SK-N-SH (cell line): Measurements from ENCODE around the gene PDS5A. TPM values are rescaled to one million over a fixed set of nuclear protein-coding genes. Genes with fewer than 3 reads are reported as not detected.

Experiments used
- CTCF ChIA-PET: fragments of 300-600, 350-600 bp; formaldehyde crosslinking; extraction: SDS; loops from one replicate; lab custom pipeline; 2021; lab: Yijun Ruan, JAX
- POLR2A ChIA-PET: fragments of 350-600 bp; sonication (Branson Sonifier 250); formaldehyde crosslinking; extraction: SDS; loops from one replicate; lab custom pipeline; 2020; ENCODE audit warnings: antibody characterized with exemption, inconsistent platforms; lab: Yijun Ruan, JAX
- DNase-seq: peaks from one replicate; pipeline ENCODE4 v3.0.0; 2012
- H2AFZ ChIP-seq: fragments of 200-600 bp; sonication (generic); 2 replicates; pipeline ENCODE4 v1.8.1; 2016; ENCODE audit warnings: antibody characterized with exemption, mild to moderate bottlenecking, low read depth
- H3F3A ChIP-seq: fragments of 200-600 bp; sonication (generic); replicated peaks from 2 replicates; pipeline ENCODE3; 2016; ENCODE audit warnings: antibody characterized with exemption, mild to moderate bottlenecking; ENCODE audit not compliant: insufficient read depth
- H3K27ac ChIP-seq, 2 experiments: fragments of 200-500 bp in 1 of 2; fragments of 200-600 bp in 1 of 2; sonication (Bioruptor generic) in 1 of 2; sonication (generic), shearing (Covaris generic) in 1 of 2; 2 replicates each; pipeline versions ENCODE4 v1.5.1 to v1.6.1; 2014 to 2016; ENCODE audit warnings: low read depth in 2 of 2, inconsistent platforms in 1 of 2, low read length in 1 of 2, mild to moderate bottlenecking in 1 of 2, mixed read lengths in 1 of 2
- H3K27me3 ChIP-seq: fragments of 200-600 bp; sonication (generic), shearing (Covaris generic); 2 replicates; pipeline ENCODE4 v1.6.1; 2016; ENCODE audit warnings: mixed run types; ENCODE audit not compliant: insufficient read depth
- H3K36me3 ChIP-seq, 2 experiments: fragments of 200-500 bp in 1 of 2; fragments of 200-600 bp in 1 of 2; sonication (Bioruptor generic) in 1 of 2; sonication (generic) in 1 of 2; replicated peaks in 1 of 2; 2 replicates each; pipeline versions ENCODE3 to v1.5.1; 2014 to 2016; ENCODE audit warnings: low read length in 1 of 2, mild to moderate bottlenecking in 1 of 2; ENCODE audit not compliant: insufficient read depth in 2 of 2, control insufficient read depth in 1 of 2
- H3K4me1 ChIP-seq, 2 experiments: fragments of 200-500 bp in 1 of 2; fragments of 200-600 bp in 1 of 2; sonication (Bioruptor generic) in 1 of 2; sonication (generic), shearing (Covaris generic) in 1 of 2; 2 replicates each; pipeline versions ENCODE4 v1.5.1 to v1.6.1; 2014 to 2016; ENCODE audit warnings: low read depth in 1 of 2, low read length in 1 of 2, mixed run types in 1 of 2; ENCODE audit not compliant: insufficient read depth in 2 of 2, control insufficient read depth in 1 of 2
- H3K4me2 ChIP-seq: fragments of 200-600 bp; sonication (generic), shearing (Covaris generic); 2 replicates; pipeline ENCODE4 v1.6.1; 2017; ENCODE audit warnings: mixed run types
- H3K4me3 ChIP-seq, 2 experiments: fragments of 200-500 bp in 1 of 2; fragments of 200-600 bp in 1 of 2; sonication (Bioruptor generic) in 1 of 2; sonication (generic), shearing (Covaris generic) in 1 of 2; 2 replicates each; pipeline versions ENCODE4 v1.5.1 to v1.8.1; 2014 to 2016; ENCODE audit warnings: low read depth in 2 of 2, inconsistent platforms in 1 of 2, low read length in 1 of 2, mild to moderate bottlenecking in 1 of 2, mixed read lengths in 1 of 2, moderate library complexity in 1 of 2
- H3K79me2 ChIP-seq: fragments of 200-600 bp; sonication (generic); 2 replicates; pipeline ENCODE4 v1.8.1; 2017; ENCODE audit warnings: mild to moderate bottlenecking; ENCODE audit not compliant: insufficient read depth
- H3K9ac ChIP-seq: fragments of 200-600 bp; sonication (generic); 2 replicates; pipeline ENCODE4 v1.6.1; 2017; ENCODE audit warnings: mixed run types
- H3K9me2 ChIP-seq: fragments of 200-600 bp; sonication (generic); 2 replicates; pipeline ENCODE4 v1.6.1; 2017; ENCODE audit warnings: mixed run types
- H3K9me3 ChIP-seq: fragments of 200-600 bp; sonication (generic); 2 replicates; pipeline ENCODE4 v1.6.1; 2017; ENCODE audit warnings: mixed run types, mild to moderate bottlenecking, moderate library complexity
- H4K20me1 ChIP-seq: fragments of 200-600 bp; sonication (generic); 2 replicates; pipeline ENCODE4 v1.6.1; 2017; ENCODE audit warnings: mild to moderate bottlenecking, mixed run types; ENCODE audit not compliant: insufficient read depth
- ELF1 ChIP-seq: IDR thresholded peaks from 2 replicates; pipeline ENCODE4 v1.4.0; 2012
- FOSL2 ChIP-seq: IDR thresholded peaks from 2 replicates; pipeline ENCODE4 v1.4.0; 2012; ENCODE audit warnings: low read depth, mild to moderate bottlenecking, moderate library complexity, borderline replicate concordance
- FOXJ3 ChIP-seq: sonication (generic); formaldehyde crosslinking; IDR thresholded peaks from 2 replicates; pipeline ENCODE4 v1.5.1; 2020; ENCODE audit warnings: mild to moderate bottlenecking, missing genetic modification reagents
- FOXM1 ChIP-seq: IDR thresholded peaks from 2 replicates; pipeline ENCODE4 v1.4.0; 2012; ENCODE audit warnings: low read depth, mild to moderate bottlenecking
- GABPA ChIP-seq: IDR thresholded peaks from 2 replicates; pipeline ENCODE4 v1.4.0; 2012; ENCODE audit warnings: low read depth, mild to moderate bottlenecking
- IRF3 ChIP-seq: fragments of 150-350 bp; IDR thresholded peaks from 2 replicates; pipeline ENCODE4 v1.6.1; 2016; ENCODE audit warnings: mild to moderate bottlenecking, low read depth, low read length
- NRF1 ChIP-seq: IDR thresholded peaks from 2 replicates; pipeline ENCODE4 v1.6.1; 2012; ENCODE audit warnings: low read depth, mild to moderate bottlenecking, low read length
- POLR2AphosphoS5 ChIP-seq: IDR thresholded peaks from 2 replicates; pipeline ENCODE4 v1.6.1; 2012; ENCODE audit warnings: low read depth, low read length
- RFX5 ChIP-seq: IDR thresholded peaks from 2 replicates; pipeline ENCODE4 v1.6.1; 2012; ENCODE audit warnings: mild to moderate bottlenecking, improper control_type of control experiment, low read length
- RXRA ChIP-seq: IDR thresholded peaks from 2 replicates; pipeline ENCODE4 v1.4.0; 2012; ENCODE audit warnings: low read depth, mild to moderate bottlenecking, borderline replicate concordance
- SMC3 ChIP-seq: IDR thresholded peaks from 2 replicates; pipeline ENCODE4 v1.6.1; 2012; ENCODE audit warnings: low read depth, low read length, improper control_type of control experiment
- TEAD4 ChIP-seq: IDR thresholded peaks from 2 replicates; pipeline ENCODE4 v1.4.0; 2012; ENCODE audit warnings: mild to moderate bottlenecking, borderline replicate concordance; ENCODE audit not compliant: insufficient read depth
- YY1 ChIP-seq: IDR thresholded peaks from 2 replicates; pipeline ENCODE4 v1.4.0; 2012; ENCODE audit warnings: low read depth, mild to moderate bottlenecking
- WGBS: methylation state at CpG from one replicate; pipeline ENCODE4 v1.1.6; 2017; ENCODE audit warnings: low lambda C conversion rate; 5-methylcytosine and 5-hydroxymethylcytosine counted together
- polyA plus RNA-seq, 3 experiments: library from polyadenylated mRNA; depleted of rRNA; stranded (reverse); fragments of >200 nt; gene quantifications; 2 replicates each; pipeline ENCODE4 v1.2.3, GENCODE V29; 2012
- TF ChIP-seq, protein P1 (sequence below): IDR thresholded peaks from 2 replicates; pipeline ENCODE4 v1.4.0; 2012; ENCODE audit warnings: low read depth, borderline replicate concordance
- TF ChIP-seq, protein P2 (sequence below): IDR thresholded peaks from 2 replicates; pipeline ENCODE4 v1.4.0; 2012; ENCODE audit warnings: low read depth
- TF ChIP-seq, protein P3 (sequence below): IDR thresholded peaks from 2 replicates; pipeline ENCODE4; 2012
- TF ChIP-seq, protein P4 (sequence below): IDR thresholded peaks from 2 replicates; pipeline ENCODE4 v1.4.0; 2012; ENCODE audit warnings: low read depth, borderline replicate concordance
- TF ChIP-seq, protein P5 (sequence below): IDR thresholded peaks from 2 replicates; pipeline ENCODE4 v1.6.1; 2012; ENCODE audit warnings: mild to moderate bottlenecking, low read depth, low read length, moderate library complexity

The PDS5A gene
- polyA plus RNA-seq, 1 of the 3 experiments (the other 2 are of a cell fraction): 14.1 TPM

- H3K4me3 ChIP-seq: no peak overlapping the region
- no peaks in the 10 kb centered on the region for H3K27me3 ChIP-seq
- H3F3A ChIP-seq: peaks cover 13% of the 10 kb centered on the region
- peaks cover 5 to 7% of the 10 kb centered on the region in 2 experiments; a peak in 2 of 4 replicates for H3K4me1 ChIP-seq
- no peaks in the 10 kb centered on the region for H3K9me3 ChIP-seq
- peaks cover 100% of the 10 kb centered on the region for H3K79me2 ChIP-seq
- H2AFZ ChIP-seq: no peak overlapping the region
- ChIA-PET POLR2A (no interaction called here), CTCF (interaction anchor here (1.0 kb wide), 1 partner anchor 12 kb away, joined by 3 read pairs; no protein-coding TSS in a partner anchor)
- TF ChIP-seq TEAD4: no peak
- TF ChIP-seq GABPA: no peak
- no peak for TF ChIP-seq POLR2AphosphoS5
- no peak for TF ChIP-seq NRF1
- no peak for TF ChIP-seq SMC3
- TF ChIP-seq IRF3: no peak
- TF ChIP-seq YY1: no peak
- TF ChIP-seq, protein P1, sequence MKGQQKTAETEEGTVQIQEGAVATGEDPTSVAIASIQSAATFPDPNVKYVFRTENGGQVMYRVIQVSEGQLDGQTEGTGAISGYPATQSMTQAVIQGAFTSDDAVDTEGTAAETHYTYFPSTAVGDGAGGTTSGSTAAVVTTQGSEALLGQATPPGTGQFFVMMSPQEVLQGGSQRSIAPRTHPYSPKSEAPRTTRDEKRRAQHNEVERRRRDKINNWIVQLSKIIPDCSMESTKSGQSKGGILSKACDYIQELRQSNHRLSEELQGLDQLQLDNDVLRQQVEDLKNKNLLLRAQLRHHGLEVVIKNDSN: no peak
- TF ChIP-seq, protein P2, sequence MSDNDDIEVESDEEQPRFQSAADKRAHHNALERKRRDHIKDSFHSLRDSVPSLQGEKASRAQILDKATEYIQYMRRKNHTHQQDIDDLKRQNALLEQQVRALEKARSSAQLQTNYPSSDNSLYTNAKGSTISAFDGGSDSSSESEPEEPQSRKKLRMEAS: no peak
- TF ChIP-seq, protein P3, sequence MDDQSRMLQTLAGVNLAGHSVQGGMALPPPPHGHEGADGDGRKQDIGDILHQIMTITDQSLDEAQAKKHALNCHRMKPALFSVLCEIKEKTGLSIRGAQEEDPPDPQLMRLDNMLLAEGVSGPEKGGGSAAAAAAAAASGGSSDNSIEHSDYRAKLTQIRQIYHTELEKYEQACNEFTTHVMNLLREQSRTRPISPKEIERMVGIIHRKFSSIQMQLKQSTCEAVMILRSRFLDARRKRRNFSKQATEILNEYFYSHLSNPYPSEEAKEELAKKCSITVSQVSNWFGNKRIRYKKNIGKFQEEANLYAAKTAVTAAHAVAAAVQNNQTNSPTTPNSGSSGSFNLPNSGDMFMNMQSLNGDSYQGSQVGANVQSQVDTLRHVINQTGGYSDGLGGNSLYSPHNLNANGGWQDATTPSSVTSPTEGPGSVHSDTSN: no peak
- no peak for TF ChIP-seq FOXJ3 (CRISPR knock-in tag)
- TF ChIP-seq FOSL2: no peak
- TF ChIP-seq RXRA: no peak
- no peak for TF ChIP-seq ELF1
- TF ChIP-seq RFX5: no peak
- TF ChIP-seq, protein P4, sequence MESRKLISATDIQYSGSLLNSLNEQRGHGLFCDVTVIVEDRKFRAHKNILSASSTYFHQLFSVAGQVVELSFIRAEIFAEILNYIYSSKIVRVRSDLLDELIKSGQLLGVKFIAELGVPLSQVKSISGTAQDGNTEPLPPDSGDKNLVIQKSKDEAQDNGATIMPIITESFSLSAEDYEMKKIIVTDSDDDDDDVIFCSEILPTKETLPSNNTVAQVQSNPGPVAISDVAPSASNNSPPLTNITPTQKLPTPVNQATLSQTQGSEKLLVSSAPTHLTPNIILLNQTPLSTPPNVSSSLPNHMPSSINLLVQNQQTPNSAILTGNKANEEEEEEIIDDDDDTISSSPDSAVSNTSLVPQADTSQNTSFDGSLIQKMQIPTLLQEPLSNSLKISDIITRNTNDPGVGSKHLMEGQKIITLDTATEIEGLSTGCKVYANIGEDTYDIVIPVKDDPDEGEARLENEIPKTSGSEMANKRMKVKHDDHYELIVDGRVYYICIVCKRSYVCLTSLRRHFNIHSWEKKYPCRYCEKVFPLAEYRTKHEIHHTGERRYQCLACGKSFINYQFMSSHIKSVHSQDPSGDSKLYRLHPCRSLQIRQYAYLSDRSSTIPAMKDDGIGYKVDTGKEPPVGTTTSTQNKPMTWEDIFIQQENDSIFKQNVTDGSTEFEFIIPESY: no peak
- TF ChIP-seq, protein P5, sequence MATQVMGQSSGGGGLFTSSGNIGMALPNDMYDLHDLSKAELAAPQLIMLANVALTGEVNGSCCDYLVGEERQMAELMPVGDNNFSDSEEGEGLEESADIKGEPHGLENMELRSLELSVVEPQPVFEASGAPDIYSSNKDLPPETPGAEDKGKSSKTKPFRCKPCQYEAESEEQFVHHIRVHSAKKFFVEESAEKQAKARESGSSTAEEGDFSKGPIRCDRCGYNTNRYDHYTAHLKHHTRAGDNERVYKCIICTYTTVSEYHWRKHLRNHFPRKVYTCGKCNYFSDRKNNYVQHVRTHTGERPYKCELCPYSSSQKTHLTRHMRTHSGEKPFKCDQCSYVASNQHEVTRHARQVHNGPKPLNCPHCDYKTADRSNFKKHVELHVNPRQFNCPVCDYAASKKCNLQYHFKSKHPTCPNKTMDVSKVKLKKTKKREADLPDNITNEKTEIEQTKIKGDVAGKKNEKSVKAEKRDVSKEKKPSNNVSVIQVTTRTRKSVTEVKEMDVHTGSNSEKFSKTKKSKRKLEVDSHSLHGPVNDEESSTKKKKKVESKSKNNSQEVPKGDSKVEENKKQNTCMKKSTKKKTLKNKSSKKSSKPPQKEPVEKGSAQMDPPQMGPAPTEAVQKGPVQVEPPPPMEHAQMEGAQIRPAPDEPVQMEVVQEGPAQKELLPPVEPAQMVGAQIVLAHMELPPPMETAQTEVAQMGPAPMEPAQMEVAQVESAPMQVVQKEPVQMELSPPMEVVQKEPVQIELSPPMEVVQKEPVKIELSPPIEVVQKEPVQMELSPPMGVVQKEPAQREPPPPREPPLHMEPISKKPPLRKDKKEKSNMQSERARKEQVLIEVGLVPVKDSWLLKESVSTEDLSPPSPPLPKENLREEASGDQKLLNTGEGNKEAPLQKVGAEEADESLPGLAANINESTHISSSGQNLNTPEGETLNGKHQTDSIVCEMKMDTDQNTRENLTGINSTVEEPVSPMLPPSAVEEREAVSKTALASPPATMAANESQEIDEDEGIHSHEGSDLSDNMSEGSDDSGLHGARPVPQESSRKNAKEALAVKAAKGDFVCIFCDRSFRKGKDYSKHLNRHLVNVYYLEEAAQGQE: no peak
- no peak for TF ChIP-seq FOXM1
- H3K36me3 ChIP-seq: peaks cover 0 to 11% of the 10 kb centered on the region in 2 experiments
- 96% methylated on average over 2 of the region's 2 CpGs for WGBS
- H3K9me2 ChIP-seq: no peaks in the 10 kb centered on the region
- no peak for DNase-seq
- H4K20me1 ChIP-seq: peaks cover 74% of the 10 kb centered on the region
- no peak overlapping the region for H3K27ac ChIP-seq
- H3K4me2 ChIP-seq: no peak overlapping the region
- no peak overlapping the region for H3K9ac ChIP-seq
These were observed 36.0 kb downstream of the PDS5A start for GRCh38 chr4:39941682-39942217.
